ENCODE results near the gene NECAB3. TPM values are rescaled to one million over a fixed set of nuclear protein-coding genes. Genes with fewer than 3 reads are reported as not detected.

The NECAB3 gene
- total and polyA plus RNA-seq, 2 donors (not counting 3 experiments of a cell fraction or from before 2014, with no cell fraction given) = 18.1 to 22.4 TPM

- Histone ChIP-seq H3K79me2 (ENCODE audit: control insufficient read depth, insufficient read depth, low read length) (no peaks in the 10 kb centered on the region), H3K27ac (ENCODE audit: insufficient read depth, low read depth, low read length) (no peak overlapping the region), H4K20me1 (replicated peaks; ENCODE audit: control insufficient read depth, extremely low read depth, insufficient read depth, low read length) (no peaks in the 10 kb centered on the region), H3K27me3 (ENCODE audit: control insufficient read depth in 2 of 2, insufficient read depth in 2 of 2, low read length in 2 of 2) (no peaks in the 10 kb centered on the region), H2AFZ (ENCODE audit: low read depth, low read length) (no peak overlapping the region), H3K9me3 (replicated peaks; ENCODE audit: control insufficient read depth, insufficient read depth, low read length) (no peaks in the 10 kb centered on the region), H3K4me2 (ENCODE audit: insufficient read depth, low read length) (no peak overlapping the region), H3K9me1 (replicated peaks; ENCODE audit: control insufficient read depth, extremely low read depth, insufficient read depth, low read length) (no peaks in the 10 kb centered on the region), H3K4me3 (replicated peaks in 1 of 3; ENCODE audit: insufficient read depth in 1 of 3, low read depth in 1 of 3, low read length in 3 of 3) (no peak overlapping the region), H3K9ac (replicated peaks; ENCODE audit: extremely low read depth, insufficient read depth, low read length) (no peak overlapping the region), H3K4me1 (ENCODE audit: control insufficient read depth, extremely low read depth, insufficient read depth, low read length) (no peaks in the 10 kb centered on the region), H3K36me3 (ENCODE audit: control insufficient read depth in 2 of 2, extremely low read depth in 1 of 2, insufficient read depth in 2 of 2, low read length in 2 of 2) (peaks cover 0 to 6% of the 10 kb centered on the region in 2 experiments)
- DNase-seq (ENCODE audit: low read depth, low spot score) (no peak), FAIRE-seq (no peak)
- intact Hi-C loops (cut with micrococcal nuclease) (no loop called here), dilution Hi-C loops (cut with MboI; ENCODE audit: extremely low pct_ligation_motif_present, low sequenced_read_pairs) (no loop called here)
- no TSS peak for BruUV-seq (replicated peaks)
- CTCF ChIA-PET = interaction anchor here (1.2 to 1.5 kb wide), 2 partner anchors 11 to 25 kb away, joined by 3 to 4 read pairs; no protein-coding TSS in a partner anchor
- POLR2A ChIA-PET = no interaction called here
- TF ChIP-seq, protein P1, sequence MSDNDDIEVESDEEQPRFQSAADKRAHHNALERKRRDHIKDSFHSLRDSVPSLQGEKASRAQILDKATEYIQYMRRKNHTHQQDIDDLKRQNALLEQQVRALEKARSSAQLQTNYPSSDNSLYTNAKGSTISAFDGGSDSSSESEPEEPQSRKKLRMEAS (IDR thresholded peaks at IDR 0.05; ENCODE audit: insufficient read depth, insufficient read length) = no peak
- TF ChIP-seq GATA2 (IDR thresholded peaks at IDR 0.05; ENCODE audit: insufficient read depth, insufficient read length, low read depth, low read length) = no peak
- TF ChIP-seq FOS (IDR thresholded peaks at IDR 0.05; ENCODE audit: borderline replicate concordance, insufficient read depth, low read length) = no peak
- TF ChIP-seq JUN (IDR thresholded peaks at IDR 0.05; ENCODE audit: borderline replicate concordance, insufficient read depth, insufficient read length, low read depth) = no peak
- no peak for TF ChIP-seq EZH2 (IDR thresholded peaks at IDR 0.05; ENCODE audit: borderline replicate concordance, low read depth, low read length, severe bottlenecking)
- no peak for TF ChIP-seq POLR2A (IDR thresholded peaks at IDR 0.05; ENCODE audit: low read depth, low read length)
- TF ChIP-seq MYC (IDR thresholded peaks at IDR 0.05; ENCODE audit: low read depth, low read length) = no peak
- TF ChIP-seq, protein P2, sequence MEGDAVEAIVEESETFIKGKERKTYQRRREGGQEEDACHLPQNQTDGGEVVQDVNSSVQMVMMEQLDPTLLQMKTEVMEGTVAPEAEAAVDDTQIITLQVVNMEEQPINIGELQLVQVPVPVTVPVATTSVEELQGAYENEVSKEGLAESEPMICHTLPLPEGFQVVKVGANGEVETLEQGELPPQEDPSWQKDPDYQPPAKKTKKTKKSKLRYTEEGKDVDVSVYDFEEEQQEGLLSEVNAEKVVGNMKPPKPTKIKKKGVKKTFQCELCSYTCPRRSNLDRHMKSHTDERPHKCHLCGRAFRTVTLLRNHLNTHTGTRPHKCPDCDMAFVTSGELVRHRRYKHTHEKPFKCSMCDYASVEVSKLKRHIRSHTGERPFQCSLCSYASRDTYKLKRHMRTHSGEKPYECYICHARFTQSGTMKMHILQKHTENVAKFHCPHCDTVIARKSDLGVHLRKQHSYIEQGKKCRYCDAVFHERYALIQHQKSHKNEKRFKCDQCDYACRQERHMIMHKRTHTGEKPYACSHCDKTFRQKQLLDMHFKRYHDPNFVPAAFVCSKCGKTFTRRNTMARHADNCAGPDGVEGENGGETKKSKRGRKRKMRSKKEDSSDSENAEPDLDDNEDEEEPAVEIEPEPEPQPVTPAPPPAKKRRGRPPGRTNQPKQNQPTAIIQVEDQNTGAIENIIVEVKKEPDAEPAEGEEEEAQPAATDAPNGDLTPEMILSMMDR (IDR thresholded peaks at IDR 0.05; ENCODE audit: extremely low read depth in 1 of 2, insufficient read depth in 1 of 2, low read depth in 1 of 2, low read length in 2 of 2) = no peak
- no peak for TF ChIP-seq POLR2AphosphoS5 (IDR thresholded peaks at IDR 0.05; ENCODE audit: insufficient read depth, low read depth, low read length)
Observed at GRCh38 chr20:33609504-33609903, 64.7 kb downstream of the NECAB3 start.

Other genes with a start within 250 kb of the NECAB3 start
- 5.2 and 6.1 TPM in 2 replicates for gene SNTA1, start 230.7 kb downstream of the NECAB3 start, total RNA-seq
- 6.0 and 7.9 TPM in 2 replicates for gene SNTA1, start 230.7 kb downstream of the NECAB3 start, polyA plus RNA-seq
- gene CBFA2T2, start 184.3 kb downstream of the NECAB3 start, total RNA-seq = 9.9 and 10.7 TPM in 2 replicates
- gene CBFA2T2, start 184.3 kb downstream of the NECAB3 start, polyA plus RNA-seq = 12.1 and 14.2 TPM in 2 replicates
- not detected in 2 replicates for gene C20orf144, start 12.1 kb downstream of the NECAB3 start, total RNA-seq
- gene C20orf144, start 12.1 kb downstream of the NECAB3 start, polyA plus RNA-seq = 0.05 TPM in 1 of 2 replicates, not detected in the other
- 0.62 and 1.4 TPM in 2 replicates for gene ACTL10, start 7.5 kb downstream of the NECAB3 start, total RNA-seq
- 0.92 and 1.0 TPM in 2 replicates for gene ACTL10, start 7.5 kb downstream of the NECAB3 start, polyA plus RNA-seq
- 27.0 and 29.6 TPM in 2 replicates for gene E2F1, start 12.0 kb upstream of the NECAB3 start, total RNA-seq
- 20.7 and 22.3 TPM in 2 replicates for gene E2F1, start 12.0 kb upstream of the NECAB3 start, polyA plus RNA-seq
- 6.9 and 8.1 TPM in 2 replicates for gene PXMP4, start 45.9 kb upstream of the NECAB3 start, total RNA-seq
- 8.0 and 8.5 TPM in 2 replicates for gene PXMP4, start 45.9 kb upstream of the NECAB3 start, polyA plus RNA-seq
- 3.9 and 4.9 TPM in 2 replicates for gene ZNF341, start 57.6 kb upstream of the NECAB3 start, total RNA-seq
- 4.9 and 5.5 TPM in 2 replicates for gene ZNF341, start 57.6 kb upstream of the NECAB3 start, polyA plus RNA-seq
- gene CHMP4B, start 136.9 kb upstream of the NECAB3 start, total RNA-seq = 105 and 112 TPM in 2 replicates
- gene CHMP4B, start 136.9 kb upstream of the NECAB3 start, polyA plus RNA-seq = 54.5 and 64.7 TPM in 2 replicates

All from endothelial cell of umbilical vein (primary cell).